ENCODE data around the gene MRGPRF.

MRGPRF gene

DNA sequence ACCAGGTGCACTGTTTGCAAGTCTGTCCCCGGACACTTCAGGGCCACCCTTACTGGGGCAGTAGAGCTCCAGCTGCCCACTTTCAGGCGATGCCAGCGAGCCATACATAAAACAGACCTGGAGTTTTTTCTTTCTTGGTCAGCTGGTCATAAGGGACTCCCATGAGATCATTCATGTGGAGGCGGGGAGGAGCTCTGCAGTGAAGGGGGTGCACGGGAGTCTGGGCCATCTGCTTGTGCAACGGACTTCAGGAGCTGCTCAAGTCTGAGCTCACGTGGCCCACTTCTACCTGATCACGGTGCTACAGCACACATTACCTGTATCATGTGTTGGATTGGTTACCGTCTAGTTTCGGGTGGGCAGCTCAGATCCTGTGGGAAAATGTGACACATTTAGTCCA, 9.2 kb upstream of the MRGPRF start:
- no peak for DNase-seq (ENCODE audit: low read depth)

DNA sequence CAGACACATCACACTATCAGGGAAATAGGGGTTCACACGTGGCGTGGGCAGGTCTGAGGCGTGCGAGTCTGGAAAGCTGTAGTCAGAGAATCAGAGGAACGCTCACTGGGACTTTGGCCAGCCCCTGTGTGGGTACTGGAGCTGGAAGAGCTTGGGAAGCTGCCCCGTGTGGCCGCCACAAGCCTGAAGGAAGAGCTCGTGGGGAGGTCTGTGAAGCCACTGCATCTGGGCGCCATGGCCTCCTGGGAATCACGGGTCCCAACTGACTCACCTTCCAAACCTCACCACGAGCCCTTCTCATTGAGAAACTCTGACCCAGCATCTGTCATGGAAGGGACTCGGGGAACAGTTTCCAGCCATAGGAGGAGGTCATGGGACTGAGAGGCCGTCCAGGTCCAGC, 5.9 kb upstream of the MRGPRF start:
- no peak for DNase-seq (ENCODE audit: low read depth)

DNA sequence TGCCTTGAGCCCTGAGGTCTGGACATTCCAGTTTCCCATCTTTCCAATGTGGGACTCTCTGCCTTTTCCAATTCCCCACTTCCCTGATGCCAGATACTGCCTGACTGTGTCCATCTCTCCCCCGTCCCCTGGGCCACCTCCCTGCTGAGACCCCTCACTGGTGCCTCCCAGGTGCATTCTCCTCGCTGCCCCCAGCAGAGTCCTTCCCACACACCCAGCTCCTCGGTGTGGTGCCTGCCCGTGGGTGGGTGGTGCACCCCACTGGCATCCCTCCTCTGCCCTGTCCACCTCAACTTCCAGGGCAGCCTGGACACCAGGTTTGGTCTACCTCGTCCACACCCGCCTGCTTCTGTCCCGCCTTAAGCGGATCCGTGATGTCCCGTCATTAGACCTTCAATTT, 4.9 kb upstream of the MRGPRF start:
- no peak for DNase-seq (ENCODE audit: low read depth)

DNA sequence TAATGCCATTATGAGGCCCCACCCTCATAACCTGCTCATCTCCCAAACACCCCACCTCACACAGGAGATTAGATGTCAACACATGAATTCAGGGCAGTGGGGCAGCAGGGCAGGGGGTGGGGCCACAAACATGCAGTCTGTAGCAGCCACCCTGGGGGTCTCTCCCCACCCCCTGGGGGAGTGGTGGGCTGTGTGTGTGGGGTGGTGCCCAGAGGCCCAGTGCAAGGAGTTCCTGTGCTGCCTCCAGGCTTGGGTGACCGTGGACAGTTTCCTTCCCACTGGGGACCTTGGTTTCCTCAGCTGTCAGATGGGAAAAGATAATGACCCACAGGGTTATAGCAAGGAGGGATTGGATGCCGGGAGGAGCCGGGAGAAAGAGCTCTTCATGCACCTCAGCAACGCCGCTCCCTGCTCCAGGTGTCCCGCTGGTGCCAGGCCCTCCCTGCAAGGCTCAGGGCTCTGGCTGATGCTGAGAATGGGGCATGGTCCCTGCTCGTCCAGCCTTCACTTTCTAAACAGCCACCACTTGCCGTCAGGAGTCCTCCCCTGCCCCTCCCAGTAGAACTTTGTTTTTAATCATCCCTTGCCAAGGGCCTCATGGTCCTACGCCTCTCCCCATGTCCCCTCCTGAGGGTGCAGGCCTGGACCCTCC, 2.0 kb upstream of the MRGPRF start:
- DNase-seq (ENCODE audit: low read depth), result no peak

DNA sequence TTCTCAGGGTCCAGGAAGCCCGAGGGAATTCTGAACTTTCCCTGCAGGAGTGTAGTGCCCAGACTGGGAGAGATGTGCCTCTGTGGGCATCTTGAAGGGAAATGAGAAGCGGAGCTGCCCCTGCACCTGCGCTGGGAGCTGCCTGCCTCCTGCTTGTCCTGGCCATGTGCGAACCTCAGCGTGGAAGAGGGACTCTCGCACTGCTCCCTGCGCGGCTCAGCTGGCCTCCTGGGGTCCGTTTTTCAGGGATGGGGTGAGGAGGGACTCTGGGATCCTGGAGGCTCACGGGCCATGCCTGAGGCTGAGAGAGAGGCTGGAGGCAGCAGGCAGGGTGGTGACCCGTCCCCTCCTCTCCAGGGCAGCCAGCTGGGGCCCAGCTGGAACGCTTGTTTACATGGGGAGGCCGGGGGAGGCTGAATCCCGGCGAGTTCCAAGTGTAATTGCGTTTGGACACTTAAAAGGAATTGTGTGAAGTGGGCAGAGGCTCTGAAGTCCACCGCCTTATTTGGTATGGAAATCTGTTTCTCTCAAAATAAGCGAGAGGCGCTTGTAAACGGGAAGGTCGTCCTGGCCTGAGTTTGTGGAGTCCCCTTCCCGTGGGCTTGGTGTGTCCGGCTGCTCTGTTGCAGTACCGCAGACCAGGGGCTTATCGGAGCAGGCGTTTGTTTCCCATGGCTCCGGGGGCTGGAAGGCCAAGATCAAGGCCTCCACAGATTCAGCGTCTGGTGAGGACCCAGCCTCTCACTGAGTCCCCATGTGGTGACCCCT, 1.2 kb upstream of the MRGPRF start:
- DNase-seq (ENCODE audit: low read depth), result no peak

DNA sequence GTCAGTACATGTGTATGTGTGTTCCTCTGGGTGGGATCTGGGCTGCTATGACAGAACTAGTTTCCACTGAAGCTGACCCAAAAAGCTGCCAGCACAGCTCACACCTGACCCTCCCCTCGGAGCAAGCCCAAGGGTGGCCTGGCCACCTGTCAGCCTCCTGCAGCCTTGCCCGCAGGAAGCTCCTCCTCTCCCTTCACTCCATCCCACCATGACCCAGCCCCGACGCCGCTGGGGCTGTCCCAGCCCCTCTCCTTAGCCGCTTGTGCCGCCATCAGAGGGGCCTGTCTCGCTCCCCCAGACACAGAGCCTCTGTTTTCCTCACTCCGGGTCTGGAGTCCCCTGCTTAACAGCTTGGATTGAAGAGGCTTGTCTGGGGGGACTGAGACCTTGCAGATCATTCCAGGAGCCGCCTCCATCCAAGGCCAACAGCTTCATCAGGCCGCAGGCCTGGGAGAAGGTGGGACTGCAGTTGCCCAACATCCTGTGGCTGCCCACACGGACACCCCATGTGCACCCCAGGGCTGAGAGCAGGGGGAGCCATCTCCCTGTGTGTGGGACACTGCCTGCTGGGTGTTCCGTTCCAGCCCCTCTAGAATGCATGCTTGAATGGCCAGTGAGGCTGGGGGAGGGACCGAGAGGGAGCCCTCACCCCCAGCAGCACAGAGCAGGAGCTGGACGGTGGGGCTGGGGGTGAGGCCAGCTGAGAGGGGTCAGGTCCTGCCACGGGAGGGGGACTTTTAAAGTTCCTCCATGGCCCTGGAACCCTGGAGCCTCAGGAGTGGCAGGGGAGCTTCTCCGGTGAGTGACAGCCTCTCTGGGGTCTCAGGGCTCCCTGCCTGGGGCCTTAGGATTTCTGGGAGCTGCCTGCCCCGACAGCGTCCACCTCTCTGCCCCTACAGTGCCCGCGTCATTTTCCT, 696 bp downstream of the MRGPRF start:
- no peak for DNase-seq (ENCODE audit: low read depth)

DNA sequence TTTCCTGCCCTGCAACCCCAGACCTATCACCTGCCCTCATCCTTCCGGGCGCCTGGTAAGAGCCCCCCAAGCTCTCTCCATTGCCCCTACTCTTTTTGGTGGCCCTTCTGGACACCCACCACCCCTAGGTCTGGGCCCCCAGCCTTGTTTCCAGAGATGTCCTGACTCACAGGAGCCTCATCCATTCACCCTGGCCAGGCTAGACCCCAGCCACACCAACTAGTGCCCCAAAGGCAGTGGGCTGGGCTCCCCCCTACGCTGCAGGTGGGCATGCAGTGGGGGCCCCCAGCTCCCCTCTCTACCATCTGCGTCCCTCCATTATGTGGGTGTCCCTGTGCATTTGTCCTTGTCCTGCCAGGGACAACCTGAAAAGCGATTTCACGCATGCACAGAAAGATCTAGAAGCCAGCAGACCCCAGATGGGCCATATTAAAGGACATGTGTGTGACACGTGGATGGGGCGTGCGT, 1.4 kb downstream of the MRGPRF start:
- DNase-seq (ENCODE audit: low read depth), result no peak

DNA sequence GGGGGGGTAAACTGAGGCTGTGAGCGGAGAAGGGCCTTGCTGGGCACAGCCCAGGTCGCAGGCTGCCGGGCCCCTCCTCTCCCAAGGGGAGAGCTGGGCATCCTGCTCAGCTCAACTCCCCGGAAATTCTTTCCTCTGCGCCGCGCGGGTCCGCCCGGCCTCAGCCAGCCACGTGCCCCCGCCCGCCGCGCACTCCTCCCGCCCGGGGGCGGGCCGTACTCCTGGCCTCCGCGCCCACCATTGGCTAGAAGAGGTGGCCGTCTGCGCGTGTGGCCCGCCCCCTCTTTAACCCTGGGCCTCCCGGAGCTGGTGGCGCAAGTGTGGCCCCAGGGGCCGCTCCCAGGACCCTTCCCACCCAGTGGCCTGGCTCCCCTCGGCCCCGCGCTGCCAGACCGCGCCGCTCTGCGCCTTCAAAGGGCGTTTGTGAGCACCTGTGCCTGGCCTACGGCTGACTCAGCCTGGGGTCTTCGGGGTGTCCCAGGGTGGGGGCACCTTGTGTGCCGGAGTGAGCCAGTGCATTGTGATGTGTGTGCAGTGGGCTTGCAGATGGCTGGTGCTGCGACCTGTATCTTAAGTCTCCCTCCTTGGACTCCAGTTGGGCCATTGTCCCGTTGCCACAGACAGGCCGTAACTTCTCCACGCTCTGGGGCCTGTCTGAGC, 2.0 kb downstream of the MRGPRF start:
- DNase-seq (ENCODE audit: low read depth), result no peak

DNA sequence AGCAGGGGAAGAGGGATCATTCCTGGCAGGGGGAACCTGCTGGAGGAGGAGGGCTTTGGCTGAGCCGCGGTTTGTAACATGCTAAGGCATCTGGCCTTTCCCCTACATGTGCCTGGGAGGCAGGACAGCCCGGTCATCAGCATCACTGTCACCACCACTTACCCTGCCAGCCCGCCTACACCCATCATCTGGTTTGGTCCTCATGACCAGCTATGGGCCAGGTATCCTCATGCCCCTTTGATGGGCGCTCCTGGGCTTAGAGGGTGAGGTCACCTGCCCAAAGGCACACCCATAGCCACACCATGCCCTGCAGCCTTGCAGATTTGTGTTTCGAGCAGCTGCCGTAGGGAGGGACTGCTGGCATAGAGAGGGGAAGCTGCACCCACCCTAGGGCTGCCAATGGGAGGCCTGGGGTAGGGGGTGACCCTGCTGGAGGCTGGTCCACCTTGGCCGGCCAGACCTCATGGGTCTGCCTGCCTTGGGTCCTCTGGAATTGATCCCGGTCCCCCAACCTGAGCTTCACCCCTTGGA, 2.6 kb downstream of the MRGPRF start:
- DNase-seq (ENCODE audit: low read depth), result no peak

DNA sequence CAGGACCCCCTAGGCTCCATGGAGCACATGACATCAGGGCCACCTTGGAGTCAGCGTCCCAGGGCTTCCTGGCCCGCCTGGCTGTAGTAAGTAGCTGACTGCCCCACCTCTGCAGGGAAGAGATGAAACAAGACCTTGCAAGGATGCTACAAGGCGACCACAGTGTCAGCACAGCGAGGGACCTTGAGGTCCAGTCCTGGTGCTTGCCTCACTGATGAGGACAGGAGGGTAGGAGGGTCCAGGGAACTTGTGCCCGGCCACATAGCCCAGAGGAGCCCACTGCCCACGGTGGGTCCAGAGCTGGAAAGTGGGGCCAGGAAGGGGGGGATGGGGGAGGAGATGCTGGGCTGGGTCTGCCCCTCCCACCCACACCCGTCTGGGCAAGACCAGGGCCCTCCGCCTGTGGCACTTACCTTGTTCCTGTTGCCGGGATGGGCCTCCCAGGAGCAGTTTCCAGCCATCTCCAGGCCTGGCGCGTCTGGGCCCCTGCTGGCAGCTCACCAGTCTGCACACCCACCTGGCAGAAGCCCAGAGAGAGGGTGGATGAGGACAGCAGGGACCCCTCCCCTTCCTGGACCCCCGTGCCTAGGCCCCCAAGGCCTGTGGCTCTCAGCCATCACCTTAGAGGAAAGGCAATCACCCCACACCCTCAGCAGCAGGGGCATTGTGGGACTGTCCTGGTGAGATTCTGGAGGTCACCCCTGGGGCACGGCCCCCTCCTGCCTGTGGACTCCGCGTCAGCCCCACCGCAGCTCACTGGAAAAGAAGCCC, 3.4 kb downstream of the MRGPRF start:
- no peak for DNase-seq (ENCODE audit: low read depth)

DNA sequence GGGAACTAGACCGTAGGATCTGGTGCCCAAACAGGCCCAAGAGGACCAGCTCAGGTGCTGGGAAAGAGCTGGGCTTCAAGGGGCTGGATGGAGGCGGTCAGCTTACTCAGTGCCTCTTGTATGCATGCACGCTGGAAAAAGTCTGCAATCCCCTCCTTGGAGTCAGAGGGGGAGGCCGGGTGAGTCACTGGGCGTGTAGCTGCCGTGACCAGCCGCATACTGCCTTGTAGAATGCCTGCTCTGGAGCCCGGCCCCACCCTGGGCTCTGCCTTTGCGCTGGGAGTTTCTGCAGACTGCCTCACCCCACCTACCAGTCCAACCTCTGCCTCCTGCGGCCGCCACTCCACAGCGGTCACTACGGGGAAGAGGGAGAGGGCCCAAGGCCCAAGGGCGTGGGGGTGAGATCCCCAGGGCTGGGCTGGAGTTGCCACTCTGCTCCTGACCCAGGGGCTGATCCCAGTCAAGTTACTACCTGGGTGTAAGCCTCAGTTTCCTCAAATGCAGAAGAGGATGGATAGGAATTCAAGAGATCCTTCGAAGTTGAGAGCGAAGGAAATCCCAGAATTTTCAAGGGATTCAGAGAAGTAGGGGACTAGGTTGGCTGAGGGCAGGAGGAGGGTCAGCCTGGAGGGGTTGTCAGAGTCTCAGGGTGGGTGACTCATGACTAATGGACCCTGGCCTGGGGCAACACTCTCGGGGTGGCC, 4.2 kb downstream of the MRGPRF start:
- DNase-seq (ENCODE audit: low read depth), result no peak

DNA sequence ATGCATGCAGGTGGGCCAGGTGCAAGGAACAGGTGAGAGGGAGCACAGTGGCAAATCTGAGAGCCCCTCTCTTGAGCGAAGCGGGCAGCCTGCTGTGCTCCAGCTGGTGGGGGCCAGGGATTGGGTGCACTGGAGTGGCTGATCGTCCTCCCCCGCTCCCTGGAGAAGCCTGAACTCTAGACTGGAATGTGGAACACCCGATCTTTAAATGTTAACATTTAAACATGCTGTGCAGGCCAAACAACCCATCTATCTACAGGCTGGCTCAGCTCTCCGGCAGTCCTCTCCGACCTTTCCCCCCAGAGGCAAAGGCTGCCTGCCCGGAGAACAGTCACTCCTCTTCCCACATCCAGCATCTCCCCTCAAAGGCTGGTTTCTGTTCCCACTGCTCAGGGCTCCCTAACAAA, 5.1 kb downstream of the MRGPRF start:
- no peak for DNase-seq (ENCODE audit: low read depth)

DNA sequence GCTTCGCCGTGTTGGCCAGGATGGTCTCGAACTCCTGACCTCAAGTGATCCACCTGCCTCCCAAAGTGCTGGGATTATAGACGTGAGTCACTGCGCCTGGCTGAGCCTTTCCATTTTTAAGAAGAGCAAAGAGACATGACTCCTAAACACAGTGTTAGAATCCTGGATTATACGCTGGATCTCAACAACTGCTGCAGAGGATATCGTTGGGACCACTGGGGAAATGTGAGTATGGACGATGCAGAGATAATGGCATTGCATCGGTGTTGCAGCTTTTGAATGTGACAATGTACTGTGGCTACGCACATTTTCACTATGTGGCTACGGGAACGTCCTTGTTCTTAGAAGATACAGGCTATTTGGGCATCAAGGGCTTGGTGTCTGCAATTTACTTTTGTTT, 6.2 kb downstream of the MRGPRF start:
- DNase-seq (ENCODE audit: low read depth), result no peak

DNA sequence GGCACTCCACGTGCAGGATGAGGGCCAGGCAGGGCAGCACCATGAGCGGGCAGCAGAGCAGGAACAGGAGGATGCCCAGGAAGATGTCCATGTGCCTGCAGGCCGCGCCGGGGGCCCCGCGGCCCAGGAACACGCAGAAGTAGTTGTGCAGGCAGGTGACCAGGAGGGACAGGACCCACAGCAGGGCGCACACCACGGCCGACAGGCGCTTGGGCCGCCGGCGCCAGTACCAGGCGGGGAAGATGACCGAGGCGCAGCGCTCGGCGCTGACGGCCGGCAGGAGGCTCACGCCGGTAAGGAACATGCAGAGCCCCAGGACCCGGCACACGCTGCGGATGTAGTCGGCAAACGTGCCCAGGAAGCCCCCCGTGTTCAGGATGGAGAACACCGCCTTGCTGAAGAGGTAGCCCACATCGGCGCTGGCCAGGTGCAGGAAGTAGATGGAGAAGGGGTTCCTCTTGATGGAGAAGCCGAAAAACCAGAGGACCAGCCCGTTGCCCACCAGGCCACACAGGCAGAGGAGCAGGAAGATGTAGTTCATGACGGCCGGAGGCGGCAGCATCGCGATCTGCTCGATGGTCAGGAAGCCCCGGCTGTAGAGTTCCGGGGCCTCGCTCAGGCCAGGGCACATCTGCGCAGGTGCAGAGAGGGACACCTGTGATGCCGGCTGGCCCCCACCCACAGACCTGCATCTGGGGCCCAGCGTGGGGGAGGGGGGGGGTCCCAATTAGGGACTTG, 7.2 kb downstream of the MRGPRF start:
- DNase-seq (ENCODE audit: low read depth), result no peak

DNA sequence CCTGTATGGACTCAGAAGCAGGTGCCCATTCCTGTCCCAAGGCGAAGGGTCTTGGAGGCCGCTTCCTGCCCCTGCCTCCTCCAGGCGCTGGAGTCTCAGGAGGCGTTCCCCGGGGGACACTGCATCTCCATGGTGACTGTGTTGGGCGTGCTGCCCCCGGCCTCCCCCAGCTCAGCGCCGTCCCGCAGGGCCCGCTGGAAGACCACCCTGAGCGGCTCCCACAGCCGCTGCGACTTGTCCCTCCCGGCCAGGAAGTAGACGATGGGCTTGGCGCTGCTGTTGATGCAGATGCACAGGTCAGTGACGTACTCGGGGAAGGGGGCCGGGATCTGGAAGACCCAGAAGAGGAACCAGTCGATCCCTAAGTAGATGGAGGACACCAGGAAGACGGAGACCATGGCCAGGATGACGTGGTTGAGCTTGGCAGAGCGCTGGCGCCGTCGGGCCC, 7.8 kb downstream of the MRGPRF start:
- no peak for DNase-seq (ENCODE audit: low read depth)

DNA sequence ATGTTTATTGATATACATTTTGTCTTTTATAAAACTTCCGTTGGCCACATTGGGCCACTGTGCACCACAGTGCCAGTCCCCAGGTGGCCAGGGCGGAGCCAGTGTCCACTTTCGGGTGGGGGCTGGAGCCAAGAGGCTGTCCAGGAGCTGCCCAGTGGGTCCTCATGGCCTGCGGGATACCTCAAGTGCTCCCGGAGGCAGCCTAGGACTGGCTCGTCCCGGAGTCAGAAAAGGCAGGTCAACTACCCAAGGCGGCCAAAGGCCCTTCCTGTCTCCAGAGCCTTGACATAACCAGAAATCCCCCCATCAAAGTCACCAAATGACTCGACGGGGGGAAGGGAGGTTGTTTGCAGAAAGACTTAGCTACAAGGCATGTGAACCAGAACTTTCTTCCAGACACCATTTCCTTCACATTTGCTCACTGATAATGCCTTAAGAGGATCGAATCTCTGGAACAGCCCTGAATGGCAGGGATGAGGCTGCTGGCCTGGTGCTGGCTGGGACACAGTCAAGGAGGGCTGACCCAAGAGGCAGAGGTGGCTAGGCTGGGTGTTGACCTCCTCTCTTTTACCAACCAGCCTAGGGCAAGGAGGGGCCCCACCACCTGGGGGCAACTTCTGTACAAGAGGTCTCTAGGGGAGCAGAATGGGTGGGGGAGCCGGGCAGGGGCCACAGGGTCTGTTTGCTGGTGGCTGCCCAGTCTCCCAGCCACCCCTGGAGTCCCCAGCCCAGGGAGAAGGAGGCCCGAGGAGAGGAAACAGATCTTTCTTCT, 8.4 kb downstream of the MRGPRF start:
- DNase-seq (ENCODE audit: low read depth), result no peak

DNA sequence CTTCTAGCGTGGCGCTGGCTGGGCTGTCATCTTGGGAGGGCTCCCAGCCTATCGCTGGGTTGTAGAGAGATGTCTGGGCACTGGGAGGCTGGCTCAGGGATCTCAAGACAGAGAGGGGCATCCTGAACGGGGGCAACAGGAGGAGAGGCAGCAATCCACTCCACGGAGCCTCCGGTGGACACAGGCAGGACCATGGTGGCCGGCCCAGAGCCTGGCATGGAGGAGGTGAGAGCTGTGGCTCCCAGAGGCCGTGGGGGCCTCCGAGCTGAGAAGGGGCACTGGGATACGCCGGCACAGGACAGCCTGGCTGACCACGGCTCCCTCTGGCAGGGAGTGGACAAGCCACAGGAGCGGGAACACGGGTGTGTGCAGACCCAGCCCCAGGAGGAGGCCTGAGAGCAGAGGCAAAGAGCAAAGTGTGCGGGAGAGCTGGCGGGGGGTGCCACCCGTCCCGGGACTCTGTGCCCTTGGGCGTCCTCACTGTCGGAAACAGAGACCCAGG, 9.1 kb downstream of the MRGPRF start:
- DNase-seq (ENCODE audit: low read depth), result no peak

DNA sequence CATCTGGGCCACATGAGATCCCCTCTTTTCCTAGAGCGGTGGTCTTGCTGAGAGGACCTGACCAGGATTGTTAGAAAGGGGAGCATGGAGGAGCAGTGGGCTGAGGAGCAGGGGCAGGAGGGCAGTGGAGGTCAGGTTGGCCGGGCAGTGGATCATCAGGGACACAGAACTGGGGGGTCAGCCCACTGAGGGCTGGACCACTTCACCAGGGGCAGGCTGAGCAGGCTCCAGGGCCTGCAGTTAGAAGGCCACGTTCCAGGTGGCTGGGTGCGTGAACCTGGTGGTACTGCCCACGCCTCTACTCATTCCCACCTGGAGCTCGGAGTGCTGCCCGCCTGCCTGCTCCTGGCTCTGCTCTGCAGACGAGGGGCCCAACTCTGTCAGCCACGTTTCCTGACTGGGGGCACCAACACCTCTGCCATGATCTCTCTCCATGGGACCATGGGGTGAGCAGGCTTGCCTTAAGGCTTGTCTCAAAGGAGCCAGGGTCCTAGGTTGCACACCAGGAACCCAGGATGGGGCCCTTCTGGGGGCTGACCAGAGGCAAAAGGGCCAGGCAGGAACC, 9.7 kb downstream of the MRGPRF start:
- DNase-seq (ENCODE audit: low read depth), result no peak
